Thyroid gland (tissue), 4 donors: ENCODE results near the gene SNAPC1. TPM values are rescaled to one million over a fixed set of nuclear protein-coding genes. Genes with fewer than 3 reads are reported as not detected.

ENCODE experiments used
- DNase-seq, 2 donors: peaks; one replicate each; pipeline ENCODE4 v3.0.0-alpha.2; 2019
- H3K27ac ChIP-seq, 3 donors: fragments of 200-600 bp; sonication (generic); 1 replicate in 2 of 3; 2 replicates in 1 of 3; pipeline ENCODE4 v1.5.1; 2016 to 2019; ENCODE audit warnings: mild to moderate bottlenecking in 1 of 3, moderate library complexity in 1 of 3
- H3K27me3 ChIP-seq: fragments of 200-600 bp; sonication (generic); one replicate; pipeline ENCODE4 v1.5.1; 2019
- H3K36me3 ChIP-seq, 2 donors: fragments of 200-600 bp; sonication (generic); one replicate each; pipeline ENCODE4 v1.5.1; 2016 to 2019
- H3K4me1 ChIP-seq, 2 donors: fragments of 200-600 bp; sonication (generic); one replicate each; pipeline ENCODE4 v1.5.1; 2017 to 2019
- H3K4me3 ChIP-seq, 3 donors: fragments of 200-600 bp; sonication (generic); replicated peaks in 1 of 3; 1 replicate in 2 of 3; 2 replicates in 1 of 3; pipeline ENCODE4 v1.5.1; 2016; ENCODE audit warnings: mild to moderate bottlenecking in 1 of 3
- H3K9me3 ChIP-seq: fragments of 200-600 bp; sonication (generic); one replicate; pipeline ENCODE4 v1.5.1; 2017
- POLR2A ChIP-seq, 2 donors: fragments of 450-650 bp; IDR thresholded peaks; one replicate each; pipeline ENCODE4 v1.6.1; 2017; ENCODE audit warnings: antibody characterized with exemption in 2 of 2, mild to moderate bottlenecking in 2 of 2, moderate library complexity in 1 of 2
- WGBS, 2 donors: methylation state at CpG; one replicate each; pipeline ENCODE4 v1.1.5; 2017; 5-methylcytosine and 5-hydroxymethylcytosine counted together
- intact Hi-C: fragments of 100-400 bp; cut with DNase I; formaldehyde crosslinking; loops from one replicate; pipeline ENCODE4 v1.15.1; 2023
- total RNA-seq, 4 donors: library from RNA; depleted of rRNA; stranded (reverse); fragments of >200 nt; gene quantifications; one replicate each; pipeline ENCODE4 v1.2.3, GENCODE V29; 2016
- TF ChIP-seq, protein P1 (sequence below), 6 experiments: fragments of 200-600 bp in 3 of 6; fragments of 450-650 bp in 3 of 6; sonication (generic) in 3 of 6; IDR thresholded peaks; one replicate each; pipeline ENCODE4 v1.5.1; 2016 to 2019; ENCODE audit warnings: antibody characterized with exemption in 6 of 6, mild to moderate bottlenecking in 2 of 6, inconsistent platforms in 1 of 6, moderate library complexity in 1 of 6

The SNAPC1 gene
- total RNA-seq, 4 donors from 2014 or later = 4.8 to 8.9 (median 6.8) TPM

- Histone ChIP-seq H3K9me3 (no peaks in the 10 kb centered on the region), H3K4me1 (no peaks in the 10 kb centered on the region), H3K36me3 (no peaks in the 10 kb centered on the region), H3K27me3 (no peaks in the 10 kb centered on the region), H3K4me3 (no peak overlapping the region), H3K27ac (no peak overlapping the region)
- TF ChIP-seq, protein P1, sequence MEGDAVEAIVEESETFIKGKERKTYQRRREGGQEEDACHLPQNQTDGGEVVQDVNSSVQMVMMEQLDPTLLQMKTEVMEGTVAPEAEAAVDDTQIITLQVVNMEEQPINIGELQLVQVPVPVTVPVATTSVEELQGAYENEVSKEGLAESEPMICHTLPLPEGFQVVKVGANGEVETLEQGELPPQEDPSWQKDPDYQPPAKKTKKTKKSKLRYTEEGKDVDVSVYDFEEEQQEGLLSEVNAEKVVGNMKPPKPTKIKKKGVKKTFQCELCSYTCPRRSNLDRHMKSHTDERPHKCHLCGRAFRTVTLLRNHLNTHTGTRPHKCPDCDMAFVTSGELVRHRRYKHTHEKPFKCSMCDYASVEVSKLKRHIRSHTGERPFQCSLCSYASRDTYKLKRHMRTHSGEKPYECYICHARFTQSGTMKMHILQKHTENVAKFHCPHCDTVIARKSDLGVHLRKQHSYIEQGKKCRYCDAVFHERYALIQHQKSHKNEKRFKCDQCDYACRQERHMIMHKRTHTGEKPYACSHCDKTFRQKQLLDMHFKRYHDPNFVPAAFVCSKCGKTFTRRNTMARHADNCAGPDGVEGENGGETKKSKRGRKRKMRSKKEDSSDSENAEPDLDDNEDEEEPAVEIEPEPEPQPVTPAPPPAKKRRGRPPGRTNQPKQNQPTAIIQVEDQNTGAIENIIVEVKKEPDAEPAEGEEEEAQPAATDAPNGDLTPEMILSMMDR (IDR thresholded peaks at IDR 0.05) = no peak
- no peak for TF ChIP-seq POLR2A (IDR thresholded peaks at IDR 0.05)
- 76 to 86% methylated on average over 5 of the region's 5 CpGs for WGBS, 2 donors
- intact Hi-C loops = loop anchor here (2.0 to 10.0 kb wide), 2 partner anchors 380 to 544 kb away; no protein-coding TSS in a partner anchor
- DNase-seq = no peak
Measured at GRCh38 chr14:61838661-61839245, 76.5 kb downstream of the SNAPC1 start.

- Histone ChIP-seq H3K4me3 (no peak overlapping the region), H3K36me3 (no peaks in the 10 kb centered on the region), H3K4me1 (no peaks in the 10 kb centered on the region), H3K9me3 (no peaks in the 10 kb centered on the region), H3K27ac (no peak overlapping the region), H3K27me3 (no peaks in the 10 kb centered on the region)
- 59 to 67% methylated on average over 4 of the region's 4 CpGs for WGBS, 2 donors
- no peak for DNase-seq
- TF ChIP-seq, protein P1 (IDR thresholded peaks at IDR 0.05) = no peak
- TF ChIP-seq POLR2A (IDR thresholded peaks at IDR 0.05) = no peak
- intact Hi-C loops = loop anchor here (2.0 to 10.0 kb wide), 2 partner anchors 381 to 545 kb away; no protein-coding TSS in a partner anchor
Measured at GRCh38 chr14:61839507-61839906, 77.3 kb downstream of the SNAPC1 start.

DNA sequence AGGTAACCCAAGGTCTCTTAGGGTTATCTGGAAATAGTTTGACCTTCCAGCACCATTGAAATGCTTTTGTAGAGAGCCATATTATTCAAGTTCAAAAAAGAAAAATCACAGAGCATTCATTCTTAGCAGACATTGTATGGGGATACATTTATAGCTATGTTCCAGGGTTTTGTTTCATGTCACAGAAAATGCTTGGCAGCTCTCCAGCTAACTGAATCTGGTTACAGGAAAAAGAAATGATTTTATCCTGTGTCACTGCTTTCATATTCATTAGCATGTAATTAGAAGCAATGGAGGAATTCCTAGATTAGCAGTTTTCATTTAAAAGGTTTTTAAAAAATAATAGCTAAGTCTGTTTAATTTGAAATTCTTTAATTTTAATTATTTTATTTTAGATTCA, 78.9 kb downstream of the SNAPC1 start:
- Histone ChIP-seq H3K27ac (no peak overlapping the region), H3K36me3 (no peaks in the 10 kb centered on the region), H3K4me1 (no peaks in the 10 kb centered on the region), H3K27me3 (no peaks in the 10 kb centered on the region), H3K9me3 (no peaks in the 10 kb centered on the region), H3K4me3 (no peak overlapping the region)
- DNase-seq = no peak
- intact Hi-C loops = no loop called here
- TF ChIP-seq, protein P1 (IDR thresholded peaks at IDR 0.05) = no peak
- TF ChIP-seq POLR2A (IDR thresholded peaks at IDR 0.05) = no peak

Other genes with a start within 250 kb of the SNAPC1 start
- gene HIF1A, start 66.9 kb upstream of the SNAPC1 start, total RNA-seq = 100 to 1,000 TPM; 137 to 295 (median 158) TPM
- gene SYT16, start 50.3 kb downstream of the SNAPC1 start, total RNA-seq = 1 to 10 TPM in 1 of 4 donors, under 1 TPM in 2, not detected in 1; 0.29 to 1.8 (median 0.56) TPM